Esophagus (tissue), 2 donors: ENCODE data around the gene PXYLP1. TPM values are rescaled to one million over a fixed set of nuclear protein-coding genes. Genes with fewer than 3 reads are reported as not detected.

Experiments used
- H3K27ac ChIP-seq, 2 donors: one replicate each; pipeline ENCODE4 v1.5.1; 2013; ENCODE audit warnings: low read depth in 2 of 2, mild to moderate bottlenecking in 2 of 2, inconsistent platforms in 1 of 2, low read length in 1 of 2, moderate library complexity in 1 of 2
- H3K27me3 ChIP-seq, 2 donors: one replicate each; pipeline ENCODE4 v1.6.1; 2013; ENCODE audit warnings: low read length in 2 of 2, control low read depth in 1 of 2, mild to moderate bottlenecking in 1 of 2; ENCODE audit not compliant: insufficient read depth in 2 of 2, control insufficient read depth in 1 of 2
- H3K36me3 ChIP-seq, 2 donors: one replicate each; pipeline ENCODE4 v1.6.1; 2013; ENCODE audit warnings: low read length in 1 of 2; ENCODE audit not compliant: control insufficient read depth in 2 of 2, insufficient read depth in 2 of 2
- H3K4me1 ChIP-seq, 2 donors: one replicate each; pipeline ENCODE4 v1.6.1; 2013; ENCODE audit warnings: low read length in 1 of 2; ENCODE audit not compliant: control insufficient read depth in 2 of 2, insufficient read depth in 2 of 2
- H3K4me3 ChIP-seq, 2 donors: one replicate each; pipeline ENCODE4 v1.5.1; 2013; ENCODE audit warnings: low read length in 2 of 2, mild to moderate bottlenecking in 2 of 2, low read depth in 1 of 2, moderate library complexity in 1 of 2
- H3K9me3 ChIP-seq, 2 donors: one replicate each; pipeline ENCODE4 v1.6.1; 2013; ENCODE audit warnings: mild to moderate bottlenecking in 2 of 2, low read depth in 1 of 2, low read length in 1 of 2, moderate library complexity in 1 of 2; ENCODE audit not compliant: control insufficient read depth in 2 of 2, insufficient read depth in 1 of 2
- WGBS, 2 donors: extraction: QIAGEN DNeasy Blood & Tissue Kit; methylation state at CpG; one replicate each; pipeline ENCODE4 v1.1.7; 2013; 5-methylcytosine and 5-hydroxymethylcytosine counted together
- polyA plus RNA-seq, 2 donors: library from polyadenylated mRNA; stranded (reverse); fragments of 200-250 nt; gene quantifications; one replicate each; pipeline ENCODE4 v1.2.3, GENCODE V29; 2013
- donor health status: healthy with polysubstance abuse.
- donor health status: Bipolar disorder and iron deficiency.

Gene PXYLP1
- polyA plus RNA-seq, 2 donors = 1.1 to 1.2 TPM

DNA sequence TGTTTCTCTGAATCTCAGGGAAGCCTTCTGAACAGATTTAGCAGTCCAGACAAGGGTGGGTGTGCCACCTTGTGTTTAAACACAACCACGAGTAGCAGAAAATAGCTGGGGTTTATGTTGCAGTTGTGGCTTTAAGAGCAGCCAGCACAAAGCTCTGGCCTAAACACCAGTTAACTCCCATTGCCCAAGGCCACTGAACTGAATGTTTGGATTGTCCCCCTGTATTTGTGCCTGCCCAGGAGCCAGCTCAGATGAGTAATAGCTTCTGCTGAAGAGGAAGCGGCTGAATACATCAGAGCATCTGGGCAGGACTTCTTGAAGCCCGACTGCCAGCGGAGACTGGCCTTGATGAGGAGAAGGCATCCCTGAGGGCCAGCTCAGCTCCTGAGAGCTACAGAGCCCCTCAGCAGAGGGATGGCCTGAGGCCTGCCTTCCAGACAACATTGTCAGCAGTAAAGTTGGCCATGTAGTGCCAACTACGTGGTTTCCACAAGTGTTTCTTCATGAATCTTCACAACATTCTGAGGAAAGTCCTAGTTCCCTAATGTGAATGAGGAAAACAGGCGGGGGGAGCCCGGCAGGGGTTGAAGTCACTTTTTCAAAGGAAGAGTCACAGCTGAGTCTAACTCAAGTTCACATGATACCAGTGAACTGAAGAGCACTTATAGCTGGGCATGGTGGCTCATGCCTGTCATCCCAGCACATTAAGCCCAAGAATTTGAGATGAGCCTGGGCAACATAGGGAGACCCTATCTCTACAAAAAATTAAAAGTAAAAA lies 70.9 kb downstream of the PXYLP1 start:
- H3K4me1 ChIP-seq = peaks cover 0 to 6% of the 10 kb centered on the region in 2 donors
- no peak overlapping the region for H3K4me3 ChIP-seq
- no peak overlapping the region for H3K27ac ChIP-seq
- H3K36me3 ChIP-seq = no peaks in the 10 kb centered on the region
- WGBS, 2 donors = 43 to 60% methylated on average over 7 of the region's 7 CpGs
- H3K27me3 ChIP-seq = no peaks in the 10 kb centered on the region
- no peaks in the 10 kb centered on the region for H3K9me3 ChIP-seq

GRCh38 chr3:141303481-141304223 lies 72.0 kb downstream of the PXYLP1 start:
- 72 to 74% methylated on average over 13 of the region's 13 CpGs for WGBS, 2 donors
- Histone ChIP-seq H3K4me3 (no peak overlapping the region), H3K4me1 (peaks cover 0 to 6% of the 10 kb centered on the region in 2 donors), H3K9me3 (no peaks in the 10 kb centered on the region), H3K36me3 (no peaks in the 10 kb centered on the region), H3K27ac (no peak overlapping the region), H3K27me3 (no peaks in the 10 kb centered on the region)

GRCh38 chr3:141305436-141305835 lies 73.8 kb downstream of the PXYLP1 start:
- Histone ChIP-seq H3K27ac (no peak overlapping the region), H3K27me3 (no peaks in the 10 kb centered on the region), H3K4me1 (peaks cover 0 to 6% of the 10 kb centered on the region in 2 donors), H3K36me3 (no peaks in the 10 kb centered on the region), H3K9me3 (no peaks in the 10 kb centered on the region), H3K4me3 (no peak overlapping the region)

- 79 to 83% methylated on average over 5 of the region's 5 CpGs for WGBS, 2 donors
- peaks cover 0 to 10% of the 10 kb centered on the region in 2 donors for H3K4me1 ChIP-seq
- no peaks in the 10 kb centered on the region for H3K27me3 ChIP-seq
- H3K9me3 ChIP-seq = no peaks in the 10 kb centered on the region
- H3K27ac ChIP-seq = no peak overlapping the region
- H3K36me3 ChIP-seq = no peaks in the 10 kb centered on the region
- H3K4me3 ChIP-seq = no peak overlapping the region
Measured at GRCh38 chr3:141306276-141306675, 74.7 kb downstream of the PXYLP1 start.

- Histone ChIP-seq H3K27me3 (no peaks in the 10 kb centered on the region), H3K4me1 (peaks cover 0 to 10% of the 10 kb centered on the region in 2 donors), H3K9me3 (no peaks in the 10 kb centered on the region), H3K36me3 (no peaks in the 10 kb centered on the region), H3K4me3 (no peak overlapping the region), H3K27ac (no peak overlapping the region)
- 78 to 79% methylated on average over 5 of the region's 5 CpGs for WGBS, 2 donors
Measured at GRCh38 chr3:141306922-141307321, 75.3 kb downstream of the PXYLP1 start.

GRCh38 chr3:141307351-141308059 lies 75.9 kb downstream of the PXYLP1 start:
- Histone ChIP-seq H3K4me1 (peaks cover 0 to 14% of the 10 kb centered on the region in 2 donors), H3K27ac (no peak overlapping the region), H3K36me3 (no peaks in the 10 kb centered on the region), H3K4me3 (no peak overlapping the region), H3K27me3 (no peaks in the 10 kb centered on the region), H3K9me3 (no peaks in the 10 kb centered on the region)
- 75 to 82% methylated on average over 16 of the region's 16 CpGs for WGBS, 2 donors

DNA sequence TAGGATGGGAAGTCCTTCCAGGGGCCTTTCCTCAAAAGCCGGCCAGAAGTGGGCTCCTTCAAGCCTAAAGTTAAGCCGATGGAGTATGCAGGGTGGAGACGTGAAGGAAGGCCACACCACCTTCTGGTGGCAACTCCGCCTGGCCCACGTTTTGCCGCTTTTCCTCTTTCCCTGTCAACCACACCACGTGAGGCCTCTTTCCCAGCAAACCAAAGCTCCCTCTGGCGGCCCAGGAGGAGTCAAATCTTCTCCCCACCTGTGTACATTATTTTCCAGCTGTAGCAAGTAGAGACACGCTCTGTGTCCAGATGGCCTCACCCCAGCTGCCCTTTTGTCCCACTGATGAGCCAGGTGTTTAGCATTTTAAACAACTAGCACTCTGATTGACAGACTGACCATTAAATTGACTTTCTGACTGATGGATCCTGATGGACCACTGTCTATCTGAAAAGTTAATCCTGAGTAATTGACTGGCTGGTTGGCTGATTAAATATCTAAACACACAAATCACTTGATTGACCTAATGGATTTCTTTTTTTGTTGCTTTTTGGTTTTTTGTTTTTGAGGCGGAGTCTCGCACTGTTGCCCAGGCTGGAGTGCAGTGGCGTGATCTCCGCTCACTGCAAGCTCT lies 77.1 kb downstream of the PXYLP1 start:
- H3K36me3 ChIP-seq = no peaks in the 10 kb centered on the region
- no peak overlapping the region for H3K27ac ChIP-seq
- H3K4me3 ChIP-seq = no peak overlapping the region
- H3K27me3 ChIP-seq = no peaks in the 10 kb centered on the region
- H3K9me3 ChIP-seq = no peaks in the 10 kb centered on the region
- H3K4me1 ChIP-seq = peaks cover 0 to 15% of the 10 kb centered on the region in 2 donors
- 57 to 61% methylated on average over 13 of the region's 13 CpGs for WGBS, 2 donors

DNA sequence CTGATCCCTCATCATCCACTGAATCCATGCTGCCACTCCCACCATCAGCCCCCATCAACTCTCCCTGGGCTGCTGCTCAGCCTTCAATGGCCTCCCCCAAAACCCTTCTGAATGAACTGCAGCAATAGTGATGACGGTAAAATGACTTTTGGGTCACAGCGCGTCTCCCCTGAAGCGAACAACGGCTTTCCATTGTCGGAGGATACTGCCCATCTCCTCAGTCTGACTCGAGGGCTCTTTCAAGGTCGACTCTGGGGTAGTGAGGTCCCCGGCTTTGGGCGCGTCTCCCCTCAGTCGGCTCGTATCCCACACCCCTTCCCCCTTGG lies 79.5 kb downstream of the PXYLP1 start:
- WGBS, 2 donors = 9 to 11% methylated on average over 13 of the region's 13 CpGs
- H3K36me3 ChIP-seq = no peaks in the 10 kb centered on the region
- H3K4me1 ChIP-seq = peaks cover 0 to 11% of the 10 kb centered on the region in 2 donors
- peak overlapping the region; percentile 77 to 90 for H3K4me3 ChIP-seq
- H3K27me3 ChIP-seq = no peaks in the 10 kb centered on the region
- no peaks in the 10 kb centered on the region for H3K9me3 ChIP-seq
- peak overlapping the region; percentile 20 to 83 for H3K27ac ChIP-seq
